SJCRH30 (cell line): ENCODE data around the gene DDIT3. TPM values are rescaled to one million over a fixed set of nuclear protein-coding genes. Genes with fewer than 3 reads are reported as not detected.
A peak's percentile ranks its signal among the peaks of the same experiment; 100 is the strongest.

ENCODE experiments used
- DNase-seq, 2 experiments: peaks; one replicate each; pipeline ENCODE4 v3.0.0-alpha.2; 2015 to 2020
- H3K27ac ChIP-seq: fragments of 250-450 bp; sonication (Bioruptor Pico); 2 replicates; pipeline ENCODE4 v1.5.1; 2020; ENCODE audit warnings: mild to moderate bottlenecking, moderate library complexity
- H3K27me3 ChIP-seq: fragments of 250-450 bp; sonication (Bioruptor Pico); 2 replicates; pipeline ENCODE4 v1.5.1; 2020; ENCODE audit warnings: mild to moderate bottlenecking, moderate library complexity
- H3K36me3 ChIP-seq: fragments of 250-450 bp; sonication (Bioruptor Pico); 2 replicates; pipeline ENCODE4 v1.5.1; 2020; ENCODE audit warnings: mild to moderate bottlenecking, moderate library complexity
- H3K4me1 ChIP-seq: fragments of 250-450 bp; sonication (Bioruptor Pico); 2 replicates; pipeline ENCODE4 v1.5.1; 2020; ENCODE audit warnings: mild to moderate bottlenecking, moderate library complexity
- H3K4me3 ChIP-seq: fragments of 250-450 bp; sonication (Bioruptor Pico); 2 replicates; pipeline ENCODE4 v1.5.1; 2020; ENCODE audit warnings: mild to moderate bottlenecking, moderate library complexity
- H3K9me3 ChIP-seq: fragments of 250-450 bp; sonication (Bioruptor Pico); replicated peaks from 2 replicates; pipeline ENCODE4 v1.5.1; 2020; ENCODE audit warnings: mild to moderate bottlenecking, moderate library complexity
- total RNA-seq: library from RNA; depleted of rRNA; stranded (reverse); fragments of >200 nt; shearing (Covaris generic); gene quantifications from 2 replicates; pipeline ENCODE4 v1.2.3, GENCODE V29; 2014

Gene DDIT3
- total RNA-seq, 1 experiment from 2014 or later: 91.1 TPM

GRCh38 chr12:57477710-57478681 lies 42.3 kb downstream of the DDIT3 start:
- Histone ChIP-seq H3K36me3 (no peaks in the 10 kb centered on the region), H3K27ac (no peak overlapping the region; the same call in 1 of the 2 replicates), H3K9me3 (no peaks in the 10 kb centered on the region), H3K27me3 (no peaks in the 10 kb centered on the region), H3K4me3 (no peak overlapping the region), H3K4me1 (peaks cover 44% of the 10 kb centered on the region)
- peak; percentile 66 to 73 for DNase-seq

DNA sequence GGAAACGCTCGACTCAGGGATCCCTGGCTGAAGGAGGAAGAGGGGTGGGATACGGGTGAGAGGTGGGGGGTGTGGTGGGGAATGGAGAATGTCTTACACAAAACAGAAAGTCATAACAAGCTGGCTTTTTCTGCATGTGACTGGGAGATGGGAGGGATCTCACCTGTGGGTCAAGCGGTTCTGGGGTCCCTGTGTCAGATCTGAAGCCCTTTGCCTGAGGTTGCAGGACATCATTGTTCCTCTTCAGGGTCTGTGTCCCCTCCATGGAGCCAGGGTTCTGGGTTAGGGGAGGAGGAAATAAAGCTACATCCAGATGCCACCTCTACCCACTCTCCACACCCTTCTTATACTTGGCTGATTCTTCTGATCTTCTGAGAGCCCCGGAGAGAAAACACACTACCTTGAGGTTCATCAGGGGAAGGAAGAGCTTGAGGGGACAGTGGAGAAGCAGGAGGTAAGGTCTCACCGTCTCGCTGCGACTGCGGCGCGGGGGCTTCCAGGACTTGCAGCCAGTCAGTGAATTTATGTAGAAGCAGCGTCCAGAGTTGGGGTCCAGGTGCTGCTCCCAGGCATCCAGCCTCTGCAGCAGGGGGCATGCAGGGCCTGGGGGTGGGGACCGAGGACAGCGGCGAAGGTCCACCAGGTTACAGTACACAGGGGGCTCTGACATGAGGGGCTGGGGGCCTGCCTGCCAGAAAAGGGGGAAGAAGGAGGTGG lies 43.2 kb downstream of the DDIT3 start:
- Histone ChIP-seq H3K4me1 (peaks cover 37% of the 10 kb centered on the region), H3K27me3 (no peaks in the 10 kb centered on the region), H3K4me3 (no peak overlapping the region), H3K27ac (no peak overlapping the region; the same call in 1 of the 2 replicates), H3K9me3 (no peaks in the 10 kb centered on the region), H3K36me3 (no peaks in the 10 kb centered on the region)
- no peak for DNase-seq

- no peak for DNase-seq
- no peaks in the 10 kb centered on the region for H3K36me3 ChIP-seq
- H3K27ac ChIP-seq: no peak overlapping the region
- H3K9me3 ChIP-seq: no peaks in the 10 kb centered on the region
- peaks cover 29% of the 10 kb centered on the region for H3K4me1 ChIP-seq
- no peaks in the 10 kb centered on the region for H3K27me3 ChIP-seq
- no peak overlapping the region for H3K4me3 ChIP-seq
Observed at GRCh38 chr12:57476162-57476992, 43.9 kb downstream of the DDIT3 start.

- Histone ChIP-seq H3K4me1 (peaks cover 28% of the 10 kb centered on the region), H3K4me3 (no peak overlapping the region), H3K27ac (no peak overlapping the region), H3K27me3 (no peaks in the 10 kb centered on the region), H3K9me3 (no peaks in the 10 kb centered on the region), H3K36me3 (peaks cover 5% of the 10 kb centered on the region)
- peak in 1 of 2 experiments; percentile 45 for DNase-seq
Observed at GRCh38 chr12:57475271-57476161, 44.8 kb downstream of the DDIT3 start.

GRCh38 chr12:57474862-57475261 lies 45.5 kb downstream of the DDIT3 start:
- Histone ChIP-seq H3K36me3 (peaks cover 12% of the 10 kb centered on the region), H3K27ac (no peak overlapping the region), H3K27me3 (no peaks in the 10 kb centered on the region), H3K9me3 (no peaks in the 10 kb centered on the region), H3K4me1 (peaks cover 28% of the 10 kb centered on the region), H3K4me3 (no peak overlapping the region)
- no peak for DNase-seq

DNA sequence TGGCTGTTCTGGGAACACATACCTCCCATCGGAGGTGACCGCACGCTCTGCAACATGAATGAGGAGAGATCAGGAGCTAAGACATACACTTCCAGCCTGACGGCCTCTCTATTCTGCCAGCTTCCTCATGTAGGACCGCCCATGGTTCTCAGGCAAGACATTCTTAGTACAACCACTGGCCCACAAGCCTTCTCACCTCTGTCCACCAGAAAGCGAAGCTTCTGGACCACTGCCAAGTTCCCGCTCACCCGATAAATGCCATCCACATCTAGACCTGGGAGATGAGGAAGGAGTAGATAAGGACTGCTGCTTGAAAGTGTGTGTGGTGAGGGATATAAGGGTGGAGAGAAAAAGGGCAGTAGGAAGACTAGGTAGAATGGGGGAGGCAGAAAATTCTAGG lies 45.9 kb downstream of the DDIT3 start:
- DNase-seq: no peak
- no peaks in the 10 kb centered on the region for H3K27me3 ChIP-seq
- H3K4me3 ChIP-seq: no peak overlapping the region
- H3K36me3 ChIP-seq: peaks cover 16% of the 10 kb centered on the region
- H3K4me1 ChIP-seq: peaks cover 23% of the 10 kb centered on the region
- H3K9me3 ChIP-seq: no peaks in the 10 kb centered on the region
- no peak overlapping the region for H3K27ac ChIP-seq

- H3K27me3 ChIP-seq: no peaks in the 10 kb centered on the region
- no peak overlapping the region for H3K4me3 ChIP-seq
- H3K27ac ChIP-seq: no peak overlapping the region
- H3K36me3 ChIP-seq: peaks cover 21% of the 10 kb centered on the region
- H3K4me1 ChIP-seq: peaks cover 18% of the 10 kb centered on the region
- H3K9me3 ChIP-seq: no peaks in the 10 kb centered on the region
- no peak for DNase-seq
Observed at GRCh38 chr12:57473886-57474285, 46.4 kb downstream of the DDIT3 start.

- Histone ChIP-seq H3K27ac (no peak overlapping the region), H3K4me3 (no peak overlapping the region), H3K4me1 (peaks cover 13% of the 10 kb centered on the region), H3K36me3 (peaks cover 23% of the 10 kb centered on the region), H3K9me3 (no peaks in the 10 kb centered on the region), H3K27me3 (no peaks in the 10 kb centered on the region)
- DNase-seq: no peak
Observed at GRCh38 chr12:57473392-57473791, 46.9 kb downstream of the DDIT3 start.

- Histone ChIP-seq H3K36me3 (peaks cover 29% of the 10 kb centered on the region), H3K4me1 (peaks cover 3% of the 10 kb centered on the region), H3K4me3 (no peak overlapping the region), H3K27ac (no peak overlapping the region), H3K27me3 (no peaks in the 10 kb centered on the region), H3K9me3 (no peaks in the 10 kb centered on the region)
- DNase-seq: no peak
Observed at GRCh38 chr12:57472391-57472790, 47.9 kb downstream of the DDIT3 start.

DNA sequence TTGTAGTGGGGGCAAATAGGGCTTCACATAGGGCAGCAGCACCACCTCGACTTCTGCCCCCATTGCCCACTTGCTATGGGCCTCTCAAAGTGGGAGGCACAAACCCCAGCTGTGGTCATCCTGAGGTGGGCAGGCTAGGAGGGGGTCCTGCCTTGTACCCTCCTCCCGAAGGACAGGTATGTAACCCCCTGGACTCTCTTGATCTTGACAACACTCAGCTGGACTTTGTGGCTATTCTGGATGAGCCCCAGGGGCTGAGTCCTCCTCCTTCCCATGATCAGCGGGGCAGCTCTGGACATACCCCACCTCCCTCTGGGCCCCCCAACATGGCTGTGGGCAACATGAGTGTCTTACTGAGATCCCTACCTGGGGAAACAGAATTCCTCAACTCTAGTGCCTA lies 48.7 kb downstream of the DDIT3 start:
- DNase-seq: no peak
- H3K27me3 ChIP-seq: no peaks in the 10 kb centered on the region

DNA sequence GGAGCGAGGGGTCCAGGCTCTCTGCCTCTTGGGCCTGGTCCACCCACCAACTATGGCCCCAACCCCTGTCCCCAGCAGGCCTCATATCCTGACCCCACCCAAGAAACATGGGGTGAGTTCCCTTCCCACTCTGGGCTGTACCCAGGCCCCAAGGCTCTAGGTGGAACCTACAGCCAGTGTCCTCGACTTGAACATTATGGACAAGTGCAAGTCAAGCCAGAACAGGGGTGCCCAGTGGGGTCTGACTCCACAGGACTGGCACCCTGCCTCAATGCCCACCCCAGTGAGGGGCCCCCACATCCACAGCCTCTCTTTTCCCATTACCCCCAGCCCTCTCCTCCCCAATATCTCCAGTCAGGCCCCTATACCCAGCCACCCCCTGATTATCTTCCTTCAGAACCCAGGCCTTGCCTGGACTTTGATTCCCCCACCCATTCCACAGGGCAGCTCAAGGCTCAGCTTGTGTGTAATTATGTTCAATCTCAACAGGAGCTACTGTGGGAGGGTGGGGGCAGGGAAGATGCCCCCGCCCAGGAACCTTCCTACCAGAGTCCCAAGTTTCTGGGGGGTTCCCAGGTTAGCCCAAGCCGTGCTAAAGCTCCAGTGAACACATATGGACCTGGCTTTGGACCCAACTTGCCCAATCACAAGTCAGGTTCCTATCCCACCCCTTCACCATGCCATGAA lies 49.2 kb downstream of the DDIT3 start:
- H3K36me3 ChIP-seq: peaks cover 39% of the 10 kb centered on the region
- no peaks in the 10 kb centered on the region for H3K27me3 ChIP-seq
- no peak overlapping the region for H3K4me3 ChIP-seq
- no peak overlapping the region for H3K27ac ChIP-seq
- no peak for DNase-seq
- H3K9me3 ChIP-seq: no peaks in the 10 kb centered on the region
- no peaks in the 10 kb centered on the region for H3K4me1 ChIP-seq

More for the DNA sequence above, 48.7 kb downstream of the DDIT3 start:
- Histone ChIP-seq H3K4me3 (no peak overlapping the region), H3K36me3 (peaks cover 34% of the 10 kb centered on the region), H3K4me1 (no peaks in the 10 kb centered on the region), H3K27ac (no peak overlapping the region), H3K9me3 (no peaks in the 10 kb centered on the region)

DNA sequence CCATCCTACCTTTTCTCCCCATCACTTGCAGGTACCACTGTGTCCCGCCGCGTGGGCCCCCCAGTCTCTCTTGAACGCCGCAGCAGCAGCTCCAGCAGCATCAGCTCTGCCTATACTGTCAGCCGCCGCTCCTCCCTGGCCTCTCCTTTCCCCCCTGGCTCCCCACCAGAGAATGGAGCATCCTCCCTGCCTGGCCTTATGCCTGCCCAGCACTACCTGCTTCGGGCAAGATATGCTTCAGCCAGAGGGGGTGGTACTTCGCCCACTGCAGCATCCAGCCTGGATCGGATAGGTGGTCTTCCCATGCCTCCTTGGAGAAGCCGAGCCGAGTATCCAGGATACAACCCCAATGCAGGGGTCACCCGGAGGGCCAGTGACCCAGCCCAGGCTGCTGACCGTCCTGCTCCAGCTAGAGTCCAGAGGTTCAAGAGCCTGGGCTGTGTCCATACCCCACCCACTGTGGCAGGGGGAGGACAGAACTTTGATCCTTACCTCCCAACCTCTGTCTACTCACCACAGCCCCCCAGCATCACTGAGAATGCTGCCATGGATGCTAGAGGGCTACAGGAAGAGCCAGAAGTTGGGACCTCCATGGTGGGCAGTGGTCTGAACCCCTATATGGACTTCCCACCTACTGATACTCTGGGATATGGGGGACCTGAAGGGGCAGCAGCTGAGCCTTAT lies 49.9 kb downstream of the DDIT3 start:
- Histone ChIP-seq H3K9me3 (no peaks in the 10 kb centered on the region), H3K36me3 (peaks cover 44% of the 10 kb centered on the region), H3K27ac (no peak overlapping the region), H3K4me1 (no peaks in the 10 kb centered on the region), H3K4me3 (no peak overlapping the region), H3K27me3 (no peaks in the 10 kb centered on the region)
- DNase-seq: no peak
